Osteoblast (primary cell): ENCODE measurements around the gene PRRT4. TPM values are rescaled to one million over a fixed set of nuclear protein-coding genes. Genes with fewer than 3 reads are reported as not detected.
A peak's percentile ranks its signal among the peaks of the same experiment; 100 is the strongest.

ENCODE experiments used
- DNase-seq: peaks from one replicate; pipeline ENCODE4 v3.0.0; 2011; ENCODE audit warnings: low spot score, mixed read lengths; ENCODE audit not compliant: insufficient read length; ENCODE audit errors: missing footprints
- H2AFZ ChIP-seq: 2 replicates; pipeline ENCODE4 v1.6.0; 2011; ENCODE audit warnings: mild to moderate bottlenecking, low read length
- H3K27ac ChIP-seq: 2 replicates; pipeline ENCODE4 v1.5.1; 2011; ENCODE audit warnings: mild to moderate bottlenecking, low read depth, low read length, moderate library complexity
- H3K27me3 ChIP-seq: 2 replicates; pipeline ENCODE4 v1.6.0; 2012; ENCODE audit warnings: mild to moderate bottlenecking, control low read depth, inconsistent platforms, low read length, moderate library complexity; ENCODE audit not compliant: insufficient read depth
- H3K36me3 ChIP-seq: 2 replicates; pipeline ENCODE4 v1.5.1; 2011; ENCODE audit warnings: mild to moderate bottlenecking, low read length, control low read depth, moderate library complexity; ENCODE audit not compliant: insufficient read depth
- H3K4me1 ChIP-seq: 2 replicates; pipeline ENCODE4 v1.5.1; 2011; ENCODE audit warnings: mild to moderate bottlenecking, low read length, control low read depth, moderate library complexity; ENCODE audit not compliant: insufficient read depth
- H3K4me2 ChIP-seq: 2 replicates; pipeline ENCODE4 v1.6.0; 2011; ENCODE audit warnings: mild to moderate bottlenecking, low read length; ENCODE audit not compliant: insufficient read depth
- H3K4me3 ChIP-seq: fragments of 200-600 bp; sonication (generic); 3 replicates; pipeline ENCODE4 v1.5.1; 2012; ENCODE audit warnings: mild to moderate bottlenecking, low read length, inconsistent platforms; ENCODE audit not compliant: insufficient read depth
- H3K79me2 ChIP-seq: 2 replicates; pipeline ENCODE4 v1.6.0; 2012; ENCODE audit warnings: mild to moderate bottlenecking, low read length, control low read depth, inconsistent platforms; ENCODE audit not compliant: insufficient read depth
- H3K9me3 ChIP-seq: 2 replicates; pipeline ENCODE4 v1.5.1; 2011; ENCODE audit warnings: low read depth, low read length, control low read depth
- H4K20me1 ChIP-seq: 2 replicates; pipeline ENCODE4 v1.6.0; 2012; ENCODE audit warnings: mild to moderate bottlenecking, low read length, control low read depth; ENCODE audit not compliant: insufficient read depth
- total RNA-seq: library from RNA; depleted of rRNA; stranded (reverse); fragments of >200 nt; gene quantifications from 2 replicates; pipeline ENCODE4 v1.2.3, GENCODE V29; 2012
- TF ChIP-seq, protein P1 (sequence below): IDR thresholded peaks from 2 replicates; pipeline ENCODE4 v1.5.1; 2011; ENCODE audit warnings: mild to moderate bottlenecking, low read depth, low read length, moderate library complexity; ENCODE audit errors: extremely low read depth

The PRRT4 gene
- total RNA-seq, 1 donor = not detected

- TF ChIP-seq, protein P1, sequence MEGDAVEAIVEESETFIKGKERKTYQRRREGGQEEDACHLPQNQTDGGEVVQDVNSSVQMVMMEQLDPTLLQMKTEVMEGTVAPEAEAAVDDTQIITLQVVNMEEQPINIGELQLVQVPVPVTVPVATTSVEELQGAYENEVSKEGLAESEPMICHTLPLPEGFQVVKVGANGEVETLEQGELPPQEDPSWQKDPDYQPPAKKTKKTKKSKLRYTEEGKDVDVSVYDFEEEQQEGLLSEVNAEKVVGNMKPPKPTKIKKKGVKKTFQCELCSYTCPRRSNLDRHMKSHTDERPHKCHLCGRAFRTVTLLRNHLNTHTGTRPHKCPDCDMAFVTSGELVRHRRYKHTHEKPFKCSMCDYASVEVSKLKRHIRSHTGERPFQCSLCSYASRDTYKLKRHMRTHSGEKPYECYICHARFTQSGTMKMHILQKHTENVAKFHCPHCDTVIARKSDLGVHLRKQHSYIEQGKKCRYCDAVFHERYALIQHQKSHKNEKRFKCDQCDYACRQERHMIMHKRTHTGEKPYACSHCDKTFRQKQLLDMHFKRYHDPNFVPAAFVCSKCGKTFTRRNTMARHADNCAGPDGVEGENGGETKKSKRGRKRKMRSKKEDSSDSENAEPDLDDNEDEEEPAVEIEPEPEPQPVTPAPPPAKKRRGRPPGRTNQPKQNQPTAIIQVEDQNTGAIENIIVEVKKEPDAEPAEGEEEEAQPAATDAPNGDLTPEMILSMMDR = no peak
- H3K36me3 ChIP-seq = no peaks in the 10 kb centered on the region
- H3K4me2 ChIP-seq = no peak overlapping the region
- peak; percentile 60 for DNase-seq
- no peak overlapping the region for H2AFZ ChIP-seq
- H3K4me3 ChIP-seq = no peak overlapping the region
- peaks cover 2% of the 10 kb centered on the region for H3K27me3 ChIP-seq
- no peak overlapping the region for H3K27ac ChIP-seq
- H3K9me3 ChIP-seq = no peaks in the 10 kb centered on the region
- no peaks in the 10 kb centered on the region for H3K79me2 ChIP-seq
- no peaks in the 10 kb centered on the region for H3K4me1 ChIP-seq
- no peaks in the 10 kb centered on the region for H4K20me1 ChIP-seq
Measured at GRCh38 chr7:128389085-128389617, 27.7 kb upstream of the PRRT4 start.

GRCh38 chr7:128388145-128388485 is 26.6 kb upstream of the PRRT4 start:
- no peak overlapping the region for H2AFZ ChIP-seq
- H3K9me3 ChIP-seq = no peaks in the 10 kb centered on the region
- TF ChIP-seq, protein P1 = no peak
- H3K4me2 ChIP-seq = no peak overlapping the region
- no peak overlapping the region for H3K27ac ChIP-seq
- no peaks in the 10 kb centered on the region for H3K4me1 ChIP-seq
- H3K36me3 ChIP-seq = no peaks in the 10 kb centered on the region
- no peak for DNase-seq
- peaks cover 2% of the 10 kb centered on the region for H3K27me3 ChIP-seq
- H3K4me3 ChIP-seq = no peak overlapping the region
- H3K79me2 ChIP-seq = no peaks in the 10 kb centered on the region
- no peaks in the 10 kb centered on the region for H4K20me1 ChIP-seq

GRCh38 chr7:128387216-128388144 is 26.0 kb upstream of the PRRT4 start:
- peak; percentile 99 for DNase-seq
- H3K79me2 ChIP-seq = no peaks in the 10 kb centered on the region
- no peaks in the 10 kb centered on the region for H3K9me3 ChIP-seq
- H4K20me1 ChIP-seq = no peaks in the 10 kb centered on the region
- H3K27ac ChIP-seq = no peak overlapping the region
- peaks cover 2% of the 10 kb centered on the region for H3K27me3 ChIP-seq
- peak overlapping the region; percentile 60 for H3K4me2 ChIP-seq
- peak overlapping the region; percentile 9 for H2AFZ ChIP-seq
- H3K36me3 ChIP-seq = no peaks in the 10 kb centered on the region
- H3K4me3 ChIP-seq = no peak overlapping the region
- TF ChIP-seq, protein P1 = peak; percentile 94
- no peaks in the 10 kb centered on the region for H3K4me1 ChIP-seq
